Occipital lobe (tissue), 2 donors: ENCODE data around the gene COG5. TPM values are rescaled to one million over a fixed set of nuclear protein-coding genes. Genes with fewer than 3 reads are reported as not detected.
"Not testable (repeated sequence)": the region's sequence is repeated elsewhere in the genome, so short reads cannot be mapped to it uniquely, and the experiment has no call there.

Experiments
- DNase-seq: peaks from one replicate; lab custom pipeline; 2025; lab: John Stamatoyannopoulos, UW
- total RNA-seq: library from RNA; depleted of rRNA; stranded (reverse); fragments of >200 nt; gene quantifications from one replicate; pipeline ENCODE4 v1.2.3, GENCODE V29; 2014

Gene COG5
- total RNA-seq, 1 donor from 2014 or later: 46.2 TPM

DNA sequence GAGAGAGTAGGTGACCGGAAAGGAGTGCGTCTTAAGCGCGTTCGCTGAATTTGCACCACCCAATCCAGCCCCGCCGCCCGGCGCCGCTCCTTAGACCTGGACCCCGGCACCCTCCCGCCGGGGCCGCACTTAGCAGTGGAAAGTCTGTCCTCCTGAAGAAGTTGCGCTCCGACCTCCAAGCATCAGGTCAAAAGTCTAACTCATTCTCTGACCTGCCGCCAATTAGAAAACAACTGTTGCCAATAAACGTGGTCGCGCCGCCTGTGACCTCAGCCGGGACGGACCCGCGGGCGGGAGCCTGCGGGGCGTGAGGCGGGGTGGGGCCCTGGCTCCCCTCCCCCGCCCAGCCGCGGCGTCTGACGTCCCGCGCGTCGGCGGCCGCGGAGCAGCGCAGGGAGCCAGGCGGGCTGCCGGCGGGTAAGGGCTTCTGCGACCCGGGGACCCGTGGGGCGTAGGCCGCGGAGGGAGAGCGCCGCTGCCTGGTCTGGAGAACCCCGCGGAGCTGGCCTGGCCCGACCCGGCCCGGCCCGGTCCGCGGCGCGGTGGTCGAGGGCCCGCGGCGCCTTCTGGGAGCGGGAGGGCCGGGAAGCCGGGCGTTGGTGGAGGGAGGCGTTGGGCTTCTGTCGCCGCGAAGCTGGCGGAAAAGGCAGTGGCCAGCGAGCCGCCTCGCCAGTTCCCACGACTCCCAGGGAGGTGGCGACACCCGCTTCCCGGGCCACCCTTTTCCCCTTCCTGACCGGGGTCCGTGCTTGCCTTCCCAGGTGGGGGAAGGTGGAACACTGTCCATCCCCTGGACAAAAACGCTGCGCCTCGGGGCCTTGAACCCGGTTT is 16.4 kb upstream of the COG5 start, which contains the start of gene BCAP29:
Gene BCAP29, plus strand, starts transcription at position 362 of the 831 bp plus-strand sequence. CDS start 527 bp downstream, outside the sequence.
- peak; percentile 71 for DNase-seq

DNA sequence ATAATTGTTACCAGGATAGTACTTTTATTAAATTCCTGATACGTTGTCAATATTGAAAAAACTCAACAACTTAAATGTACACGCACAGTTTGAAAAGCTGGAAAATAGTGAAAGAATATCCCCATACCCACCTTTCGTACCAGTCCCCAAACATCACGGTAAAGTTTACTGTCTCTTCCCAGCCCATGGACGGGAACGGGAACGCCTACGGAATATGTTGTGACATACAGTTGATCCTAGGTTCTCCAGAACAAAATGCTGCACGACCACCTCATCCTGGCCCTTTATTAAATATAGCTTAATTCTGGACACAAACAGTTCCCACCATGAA is 15.8 kb upstream of the COG5 start:
- DNase-seq: no peak

DNA sequence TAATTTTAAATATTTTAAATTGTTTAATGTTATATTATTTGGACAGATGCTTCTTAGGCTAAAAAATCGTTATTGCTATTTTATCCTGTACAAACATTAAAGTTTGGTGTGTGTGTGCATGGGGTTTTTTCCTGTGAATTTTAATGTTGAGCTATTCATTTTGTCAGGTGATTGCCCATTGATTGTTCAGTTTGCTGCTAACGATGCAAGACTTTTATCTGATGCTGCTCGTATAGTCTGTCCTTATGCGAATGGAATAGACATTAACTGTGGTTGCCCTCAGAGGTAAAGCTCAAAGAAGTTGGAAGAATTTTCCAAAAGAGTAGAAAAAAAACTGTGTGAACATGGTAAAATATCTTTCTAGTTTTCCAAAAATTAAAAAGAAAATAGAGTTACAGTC is 9.8 kb upstream of the COG5 start:
- no peak for DNase-seq

DNA sequence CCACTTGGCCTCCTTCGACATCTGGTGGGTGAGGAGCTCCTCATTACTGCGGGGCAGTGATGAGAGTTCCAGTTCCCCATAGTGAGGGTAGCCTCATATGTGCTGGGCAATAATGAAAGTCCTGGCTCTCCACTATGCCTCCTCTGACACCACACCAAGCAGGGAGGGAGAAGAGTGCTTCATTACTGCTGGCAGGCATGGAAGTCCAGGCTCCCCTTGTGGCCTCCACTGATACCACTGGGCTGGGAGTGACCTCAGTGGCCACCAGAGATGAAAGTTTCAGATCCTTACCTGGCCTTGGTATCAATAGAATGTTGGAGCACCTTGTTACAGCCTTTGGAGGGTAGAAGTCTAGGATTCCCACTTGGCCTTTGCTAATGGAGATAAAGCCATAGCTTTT is 6.6 kb upstream of the COG5 start:
- no peak for DNase-seq

- DNase-seq: no peak
These were observed 1.0 kb upstream of the COG5 start for GRCh38 chr7:107564553-107565298.

GRCh38 chr7:107563081-107563774 is 492 bp downstream of the COG5 start:
- peak; percentile 49 for DNase-seq

GRCh38 chr7:107560898-107561516 is 2.7 kb downstream of the COG5 start:
- DNase-seq: no peak

GRCh38 chr7:107559864-107560263 is 3.9 kb downstream of the COG5 start:
- no peak for DNase-seq

GRCh38 chr7:107555893-107556292 is 7.8 kb downstream of the COG5 start:
- no peak for DNase-seq

- no peak for DNase-seq
These were observed 11.8 kb downstream of the COG5 start for GRCh38 chr7:107551936-107552335.

DNA sequence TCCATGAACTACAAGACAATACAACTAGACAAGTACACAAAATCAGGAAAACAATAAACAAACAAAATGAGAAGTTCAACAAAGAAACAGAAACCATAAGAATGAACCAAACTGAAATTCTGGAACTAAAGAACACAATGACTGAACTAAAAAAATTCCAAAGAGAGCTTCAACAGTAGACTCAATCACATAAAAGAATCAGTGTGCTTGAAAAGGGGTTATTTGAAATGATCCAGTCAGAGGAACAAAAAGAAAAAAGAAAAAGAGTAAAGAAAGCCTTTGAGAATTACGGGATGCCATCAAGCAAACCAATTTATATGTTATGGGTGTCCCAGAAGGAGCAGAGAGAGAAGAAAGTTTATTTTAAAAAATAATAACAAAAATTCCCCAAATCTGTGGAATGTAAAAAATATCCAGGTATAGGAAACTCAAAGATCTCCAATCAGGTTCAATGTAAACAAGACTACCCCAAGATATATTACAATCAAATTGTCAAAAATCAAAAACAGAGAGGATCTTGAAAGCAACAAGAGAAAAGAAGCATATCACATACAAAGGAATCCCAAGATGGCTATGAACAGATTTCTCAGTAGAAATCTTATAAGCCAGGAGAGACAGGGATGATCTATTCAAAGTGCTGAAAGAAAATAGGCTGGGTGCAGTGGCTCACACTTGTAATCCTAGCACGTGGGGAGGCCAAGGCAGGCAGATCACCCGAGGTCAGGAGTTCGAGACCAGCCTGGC is 18.7 kb downstream of the COG5 start:
- DNase-seq: no peak

DNA sequence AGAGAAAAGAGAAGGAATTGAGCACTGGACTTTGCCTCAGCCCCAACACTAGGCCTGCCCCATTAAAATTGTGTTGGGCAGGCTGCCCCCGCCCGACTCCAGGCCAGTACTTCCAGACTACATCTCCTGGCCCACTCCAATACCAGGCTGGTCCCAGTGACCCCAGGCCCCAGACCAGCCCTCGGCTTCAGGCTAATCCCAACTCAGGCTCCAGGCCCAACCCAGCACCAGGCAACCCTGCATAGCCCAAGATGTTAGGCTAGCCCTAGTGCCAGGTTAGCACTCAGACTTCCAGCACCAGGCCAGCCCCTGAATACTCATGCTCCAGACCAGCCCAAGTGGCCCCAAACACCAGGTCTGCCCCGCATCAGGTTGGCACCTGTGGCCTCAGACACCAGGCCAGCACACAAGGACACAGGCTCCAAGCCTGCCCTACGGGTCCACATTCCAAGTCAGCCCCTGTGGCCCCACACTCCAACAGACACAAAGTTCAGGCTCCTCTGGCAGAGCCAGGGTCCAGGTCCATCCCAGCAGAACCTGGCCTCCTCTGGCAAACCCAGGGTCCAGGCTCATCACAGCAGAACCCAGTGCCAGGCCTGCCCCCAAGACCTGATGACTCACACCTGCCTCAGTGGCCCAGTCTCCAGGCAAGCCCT is 20.3 kb downstream of the COG5 start:
- no peak for DNase-seq

- no peak for DNase-seq
These were observed 25.7 kb downstream of the COG5 start for GRCh38 chr7:107538001-107538400.

DNA sequence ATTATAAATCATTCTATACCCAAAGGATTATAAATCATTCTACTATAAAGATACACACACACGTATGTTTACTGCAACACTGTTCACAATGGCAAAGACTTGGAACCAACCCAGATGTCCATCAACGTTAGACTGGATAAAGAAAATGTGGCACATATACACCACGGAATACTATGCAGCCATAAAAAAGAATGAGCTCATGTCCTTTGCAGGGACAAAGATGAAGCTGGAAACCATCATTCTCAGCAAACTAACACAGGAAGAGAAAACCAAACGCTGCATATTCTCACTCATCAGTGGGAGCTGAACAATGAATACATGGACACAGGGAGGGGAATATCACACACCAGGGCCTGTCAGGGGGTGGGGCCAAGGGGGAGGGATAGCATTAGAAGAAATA is 26.5 kb downstream of the COG5 start:
- not testable (repeated sequence) for DNase-seq

DNA sequence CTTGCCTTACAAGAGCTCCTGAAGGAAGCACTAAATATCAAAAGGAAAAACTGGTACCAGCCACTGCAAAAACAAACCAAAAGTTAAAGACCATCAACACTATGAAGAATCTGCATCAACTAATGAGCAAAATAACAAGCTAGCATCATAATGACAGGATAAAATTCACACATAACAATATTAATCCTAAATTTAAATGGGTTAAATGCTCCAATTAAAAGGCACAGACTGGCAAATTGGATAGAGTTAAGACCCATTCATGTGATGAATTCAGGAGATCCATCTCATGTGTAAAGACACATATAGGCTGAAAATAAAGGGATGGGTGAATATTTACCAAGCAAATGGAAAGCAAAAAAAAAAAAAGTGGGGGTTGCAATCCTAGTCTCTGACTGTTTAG is 29.6 kb downstream of the COG5 start:
- DNase-seq: no peak

DNA sequence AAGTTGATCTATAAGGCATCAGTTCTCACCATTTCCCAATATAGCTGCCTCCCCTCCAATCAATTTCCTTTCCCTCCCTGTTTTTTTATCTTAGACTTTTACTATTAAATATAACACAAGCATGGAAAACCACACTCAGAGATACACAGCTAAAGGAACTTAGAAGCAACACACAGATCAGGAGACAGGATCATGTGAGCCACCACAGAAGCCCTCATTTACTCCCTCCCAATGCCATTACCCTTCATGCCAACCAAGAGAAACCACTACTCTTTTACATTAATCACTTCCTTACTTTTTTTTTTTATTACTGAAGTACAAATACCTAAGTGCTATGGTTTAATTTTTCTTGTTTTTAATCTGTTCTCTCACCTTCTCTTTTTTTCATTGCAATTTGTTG is 33.0 kb downstream of the COG5 start:
- no peak for DNase-seq

DNA sequence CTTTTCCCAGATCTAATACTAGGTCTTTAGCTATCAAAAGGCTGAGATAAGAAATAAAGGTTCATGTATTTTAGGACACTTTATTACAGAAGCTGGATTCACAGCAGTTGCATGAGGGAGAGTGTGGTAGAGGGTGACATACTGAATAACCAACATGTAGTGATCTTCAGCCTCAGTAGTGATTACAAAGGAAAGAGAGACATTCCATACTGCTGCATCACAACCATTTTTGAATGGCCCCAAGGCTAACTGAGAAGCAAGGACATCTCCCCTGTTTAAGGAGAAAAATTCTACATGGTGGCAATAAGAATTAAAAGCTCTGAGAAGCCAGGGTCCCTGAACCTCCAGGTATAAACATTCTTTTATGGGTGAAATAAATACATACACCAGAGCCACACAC is 35.3 kb downstream of the COG5 start:
- no peak for DNase-seq

GRCh38 chr7:107527196-107527595 is 36.5 kb downstream of the COG5 start:
- no peak for DNase-seq

GRCh38 chr7:107526672-107527071 is 37.0 kb downstream of the COG5 start:
- no peak for DNase-seq

GRCh38 chr7:107506674-107507339 is 56.9 kb downstream of the COG5 start:
- DNase-seq: no peak
